RWPE2 (cell line): ENCODE measurements around the gene KITLG.

ENCODE experiments used
- ATAC-seq: fragments of 200-7000 bp; cut with Tn5 transposase; 3 replicates; pipeline ENCODE4 v1.9.1; 2021; ENCODE audit warnings: low read depth
- DNase-seq: peaks from one replicate; pipeline ENCODE4 v3.0.0-alpha.2; 2020; ENCODE audit warnings: low spot score
- H3K27ac ChIP-seq: fragments of 450-650 bp; 2 replicates; pipeline ENCODE4 v1.5.1; 2017; ENCODE audit warnings: mild to moderate bottlenecking; ENCODE audit not compliant: poor library complexity, severe bottlenecking
- H3K27me3 ChIP-seq: fragments of 250-450 bp; sonication (Bioruptor Pico); 2 replicates; pipeline ENCODE4 v1.5.1; 2021; ENCODE audit warnings: mild to moderate bottlenecking, moderate library complexity; ENCODE audit not compliant: insufficient read depth, poor library complexity, severe bottlenecking
- H3K36me3 ChIP-seq: fragments of 250-450 bp; sonication (Bioruptor Pico); 2 replicates; pipeline ENCODE4 v1.5.1; 2020; ENCODE audit warnings: low read depth, mild to moderate bottlenecking, moderate library complexity
- H3K4me1 ChIP-seq: fragments of 250-450 bp; sonication (Bioruptor Pico); 2 replicates; pipeline ENCODE4 v1.5.1; 2021; ENCODE audit warnings: mild to moderate bottlenecking, moderate library complexity; ENCODE audit not compliant: insufficient read depth, poor library complexity, severe bottlenecking
- H3K4me3 ChIP-seq: fragments of 250-450 bp; sonication (Bioruptor Pico); 2 replicates; pipeline ENCODE4 v1.5.1; 2021; ENCODE audit warnings: mild to moderate bottlenecking, moderate library complexity; ENCODE audit not compliant: severe bottlenecking
- H3K9me3 ChIP-seq: fragments of 250-450 bp; sonication (Bioruptor Pico); 2 replicates; pipeline ENCODE4 v1.5.1; 2021; ENCODE audit warnings: mild to moderate bottlenecking, moderate library complexity; ENCODE audit not compliant: severe bottlenecking
- TF ChIP-seq, protein P1 (sequence below): fragments of 450-650 bp; IDR thresholded peaks from one replicate; pipeline ENCODE4 v1.5.1; 2017; ENCODE audit warnings: mild to moderate bottlenecking, moderate library complexity; ENCODE audit not compliant: poor library complexity, severe bottlenecking

Gene KITLG

DNA sequence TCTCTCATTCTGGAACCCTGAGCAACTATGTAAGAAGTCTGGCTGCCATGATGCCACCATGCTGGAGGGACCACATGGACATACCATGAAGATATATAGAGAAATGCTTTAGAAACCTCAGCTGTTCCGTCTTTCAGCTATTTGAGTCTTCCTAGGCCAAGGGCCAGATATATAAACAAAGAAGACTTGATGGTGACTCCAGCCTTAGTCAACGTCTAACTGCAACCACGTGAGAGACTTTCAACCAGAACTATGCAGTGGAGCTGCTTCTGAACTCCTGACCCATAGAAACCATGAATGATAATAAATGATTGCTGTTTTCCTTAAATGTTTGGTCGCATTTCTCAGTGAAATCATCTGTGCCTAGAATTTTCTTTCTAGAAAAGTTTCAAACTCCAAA is 20.0 kb upstream of the KITLG start:
- Histone ChIP-seq H3K4me1 (peaks cover 3% of the 10 kb centered on the region), H3K36me3 (no peaks in the 10 kb centered on the region), H3K27me3 (no peaks in the 10 kb centered on the region), H3K27ac (no peak overlapping the region), H3K9me3 (no peaks in the 10 kb centered on the region), H3K4me3 (no peak overlapping the region)
- TF ChIP-seq, protein P1, sequence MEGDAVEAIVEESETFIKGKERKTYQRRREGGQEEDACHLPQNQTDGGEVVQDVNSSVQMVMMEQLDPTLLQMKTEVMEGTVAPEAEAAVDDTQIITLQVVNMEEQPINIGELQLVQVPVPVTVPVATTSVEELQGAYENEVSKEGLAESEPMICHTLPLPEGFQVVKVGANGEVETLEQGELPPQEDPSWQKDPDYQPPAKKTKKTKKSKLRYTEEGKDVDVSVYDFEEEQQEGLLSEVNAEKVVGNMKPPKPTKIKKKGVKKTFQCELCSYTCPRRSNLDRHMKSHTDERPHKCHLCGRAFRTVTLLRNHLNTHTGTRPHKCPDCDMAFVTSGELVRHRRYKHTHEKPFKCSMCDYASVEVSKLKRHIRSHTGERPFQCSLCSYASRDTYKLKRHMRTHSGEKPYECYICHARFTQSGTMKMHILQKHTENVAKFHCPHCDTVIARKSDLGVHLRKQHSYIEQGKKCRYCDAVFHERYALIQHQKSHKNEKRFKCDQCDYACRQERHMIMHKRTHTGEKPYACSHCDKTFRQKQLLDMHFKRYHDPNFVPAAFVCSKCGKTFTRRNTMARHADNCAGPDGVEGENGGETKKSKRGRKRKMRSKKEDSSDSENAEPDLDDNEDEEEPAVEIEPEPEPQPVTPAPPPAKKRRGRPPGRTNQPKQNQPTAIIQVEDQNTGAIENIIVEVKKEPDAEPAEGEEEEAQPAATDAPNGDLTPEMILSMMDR: no peak
- no peak for DNase-seq
- ATAC-seq: peak; percentile 68; the same call in 2 of the 3 replicates

DNA sequence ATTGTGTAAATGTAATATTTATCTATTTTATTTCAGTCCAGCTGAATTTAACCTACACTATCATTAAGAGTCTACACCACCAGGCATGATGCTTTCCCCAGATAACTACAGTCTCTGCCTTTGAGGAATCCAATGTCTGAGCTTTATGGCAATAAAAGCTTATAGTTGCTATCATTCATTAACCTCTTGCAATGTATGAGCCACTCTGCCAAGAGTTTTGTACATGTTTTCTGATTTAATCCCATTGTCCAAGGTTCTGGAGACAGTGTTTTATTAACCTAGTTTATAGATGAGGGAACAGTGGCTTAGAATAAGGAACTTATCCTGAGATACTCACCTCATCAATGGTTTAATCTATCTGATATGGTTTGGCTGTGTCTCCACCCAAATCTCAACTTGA is 17.1 kb upstream of the KITLG start:
- Histone ChIP-seq H3K27ac (no peak overlapping the region), H3K4me3 (no peak overlapping the region), H3K9me3 (no peaks in the 10 kb centered on the region), H3K36me3 (no peaks in the 10 kb centered on the region), H3K4me1 (peaks cover 3% of the 10 kb centered on the region), H3K27me3 (no peaks in the 10 kb centered on the region)
- TF ChIP-seq, protein P1: no peak
- no peak for DNase-seq
- no peak for ATAC-seq

DNA sequence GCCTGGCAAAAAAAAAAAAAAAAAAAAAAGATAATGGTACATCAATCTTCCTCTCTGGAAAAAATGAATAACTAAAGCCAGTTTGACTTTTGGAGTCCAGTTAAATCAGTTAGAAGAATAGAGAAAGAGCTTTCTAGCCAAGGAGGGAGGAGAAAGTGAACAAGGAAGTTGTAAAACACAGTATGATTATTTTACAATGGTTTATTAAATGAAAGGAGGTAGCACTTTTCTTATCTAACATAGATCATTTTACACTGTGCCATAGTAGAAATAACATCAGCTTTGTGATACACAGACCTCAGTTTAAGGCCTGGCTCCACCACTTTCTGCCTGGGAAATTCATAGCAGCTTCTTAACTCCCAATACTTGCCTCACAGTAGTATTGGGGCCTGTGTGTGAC is 15.4 kb upstream of the KITLG start:
- peaks cover 3% of the 10 kb centered on the region for H3K4me1 ChIP-seq
- DNase-seq (no peak), ATAC-seq (no peak)
- TF ChIP-seq, protein P1: no peak
- H3K36me3 ChIP-seq: no peaks in the 10 kb centered on the region
- H3K27ac ChIP-seq: no peak overlapping the region
- H3K9me3 ChIP-seq: no peaks in the 10 kb centered on the region
- no peak overlapping the region for H3K4me3 ChIP-seq
- no peaks in the 10 kb centered on the region for H3K27me3 ChIP-seq

DNA sequence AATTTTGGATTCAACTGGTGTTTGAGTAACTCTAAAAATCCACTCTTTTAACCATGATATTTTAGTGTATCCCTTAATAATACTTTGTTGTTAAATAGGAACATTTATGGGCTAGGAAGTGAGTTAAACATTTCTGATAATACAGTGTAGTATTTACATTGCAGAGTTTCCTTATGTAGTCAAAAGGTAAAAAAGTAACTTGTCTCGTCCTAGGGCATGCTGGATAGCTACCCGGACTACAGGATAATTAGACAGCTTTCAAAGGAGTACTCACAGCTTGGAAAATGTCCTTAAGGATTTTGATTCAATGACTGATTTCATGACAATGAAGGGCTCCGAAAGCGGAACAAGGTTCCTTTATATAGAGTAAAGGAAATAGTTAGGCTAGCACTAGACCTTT is 14.5 kb upstream of the KITLG start:
- Histone ChIP-seq H3K27me3 (no peaks in the 10 kb centered on the region), H3K9me3 (no peaks in the 10 kb centered on the region), H3K27ac (no peak overlapping the region), H3K4me3 (no peak overlapping the region), H3K36me3 (no peaks in the 10 kb centered on the region), H3K4me1 (no peaks in the 10 kb centered on the region)
- TF ChIP-seq, protein P1: no peak
- DNase-seq (no peak), ATAC-seq (no peak)

DNA sequence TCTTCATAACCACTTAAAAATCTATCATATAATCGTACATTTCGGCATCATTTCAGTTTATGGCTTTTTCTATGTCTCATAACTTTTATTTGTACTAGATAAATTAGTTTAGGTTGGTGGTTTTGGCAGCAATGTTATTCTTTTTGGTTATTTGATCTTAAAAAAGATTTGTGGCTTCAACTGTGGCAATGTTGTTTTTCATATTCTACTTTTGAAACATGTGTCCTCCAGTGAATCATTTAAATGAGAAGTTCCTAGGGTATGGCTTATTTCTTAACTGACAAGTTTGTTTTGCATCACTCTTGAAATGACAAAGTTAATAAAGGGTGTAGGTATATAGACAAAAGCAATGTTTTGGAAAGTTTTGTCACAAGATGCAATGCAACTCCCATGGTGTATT is 11.1 kb upstream of the KITLG start:
- TF ChIP-seq, protein P1: no peak
- ATAC-seq: no peak
- H3K27ac ChIP-seq: no peak overlapping the region
- DNase-seq: no peak
- no peak overlapping the region for H3K4me3 ChIP-seq
- no peaks in the 10 kb centered on the region for H3K9me3 ChIP-seq
- H3K27me3 ChIP-seq: no peaks in the 10 kb centered on the region
- H3K36me3 ChIP-seq: no peaks in the 10 kb centered on the region
- H3K4me1 ChIP-seq: no peaks in the 10 kb centered on the region
